ENCODE data around the gene RASD1.
"Not testable (repeated sequence)": the region's sequence is repeated elsewhere in the genome, so short reads cannot be mapped to it uniquely, and the experiment has no call there.

Gene RASD1

DNA sequence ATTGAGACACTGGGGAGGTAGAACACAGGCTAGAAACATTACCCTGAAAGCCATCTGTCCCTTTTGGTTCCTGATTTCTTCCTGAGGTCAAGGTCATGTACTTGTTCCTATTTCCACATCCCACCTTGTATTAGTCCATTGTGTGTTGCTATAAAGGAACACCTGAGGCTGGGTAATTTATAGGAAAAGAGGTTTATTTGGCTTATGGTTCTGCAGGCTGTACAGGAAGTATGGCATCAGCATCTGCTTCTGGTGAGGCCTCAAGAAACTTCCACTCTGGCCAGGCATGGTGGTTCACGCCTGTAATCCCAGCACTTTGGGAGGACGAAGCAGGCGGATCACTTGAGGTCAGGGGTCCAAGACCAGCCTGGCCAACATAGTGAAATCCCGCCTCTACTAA lies 26.8 kb downstream of the RASD1 start:
- DNase-seq (ENCODE audit: low read depth), result no peak

DNA sequence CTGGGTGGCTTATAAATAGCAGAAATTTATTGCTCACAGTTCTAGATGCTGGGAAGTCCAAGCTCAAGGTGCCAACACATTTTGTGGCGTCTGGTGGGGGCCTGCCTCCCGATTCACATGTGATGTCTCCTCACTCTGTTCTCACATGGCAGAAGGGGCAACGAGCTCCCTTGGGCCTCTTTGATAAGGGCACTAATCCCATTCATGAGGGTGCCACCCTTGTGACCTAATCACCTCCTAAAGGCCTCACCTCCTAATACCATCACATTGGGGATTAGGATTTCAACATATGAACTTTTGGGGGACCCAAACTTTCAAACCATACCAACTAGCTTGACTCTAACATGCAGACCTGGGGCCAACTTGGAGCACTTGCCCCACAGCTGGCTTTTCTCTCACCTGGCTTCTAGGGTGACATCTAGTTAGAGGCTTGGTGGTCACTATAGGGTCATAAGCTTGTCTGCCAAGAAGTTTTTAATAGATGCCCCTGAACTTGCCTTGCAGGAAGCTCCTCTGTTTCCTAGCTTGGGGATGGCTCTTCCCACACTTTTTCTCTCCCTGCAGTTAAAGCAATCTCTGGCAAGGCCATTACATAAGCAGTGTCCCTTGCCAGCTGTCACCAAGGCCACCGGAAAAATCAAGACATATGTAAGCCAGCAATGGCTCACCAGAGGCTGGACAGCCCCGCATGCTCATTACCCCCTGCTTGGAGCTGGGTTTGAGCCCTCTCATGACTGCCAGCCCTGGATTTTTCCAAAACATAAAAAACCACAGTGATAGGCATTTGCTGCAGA lies 27.8 kb downstream of the RASD1 start:
- no peak for DNase-seq (ENCODE audit: low read depth)

DNA sequence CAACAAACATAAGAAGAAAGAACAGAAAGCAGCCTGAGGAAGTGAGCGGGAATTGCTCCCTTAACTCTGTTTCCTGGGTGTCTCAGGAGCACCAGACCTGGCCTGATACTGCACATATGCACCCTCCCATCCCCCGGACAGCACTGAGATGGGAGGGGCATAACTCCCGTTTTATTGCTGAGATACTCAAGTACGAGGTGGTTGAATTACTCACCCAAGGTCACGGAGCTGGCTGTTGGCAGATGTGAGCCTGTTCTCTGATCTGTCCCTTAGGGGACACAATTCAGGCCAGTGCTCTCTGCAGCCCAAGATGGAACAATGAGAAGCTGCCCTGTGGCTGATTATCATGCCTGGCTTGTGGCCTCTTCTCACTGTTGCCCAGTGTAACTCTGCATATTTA lies 28.5 kb downstream of the RASD1 start:
- DNase-seq (ENCODE audit: low read depth), result no peak

DNA sequence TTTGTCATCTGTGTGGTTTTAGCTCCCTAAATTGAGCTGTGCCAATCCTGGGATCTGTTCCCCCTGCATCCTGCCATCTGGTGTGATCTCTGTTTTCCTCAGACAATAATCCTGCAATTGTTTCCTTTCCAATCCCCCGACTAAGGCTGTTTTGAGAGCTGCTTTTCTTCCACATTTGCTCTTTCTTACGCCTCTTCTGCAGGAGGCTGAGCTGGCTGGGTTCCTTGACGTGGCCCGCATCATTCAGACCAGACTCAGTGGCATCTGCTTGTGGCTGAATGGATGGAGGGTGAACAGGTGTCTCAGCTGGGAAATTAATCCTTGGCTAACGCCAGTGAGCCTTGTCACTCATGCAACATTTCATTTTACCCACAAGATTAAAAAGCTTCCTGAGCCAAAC lies 29.2 kb downstream of the RASD1 start:
- no peak for DNase-seq (ENCODE audit: low read depth)

DNA sequence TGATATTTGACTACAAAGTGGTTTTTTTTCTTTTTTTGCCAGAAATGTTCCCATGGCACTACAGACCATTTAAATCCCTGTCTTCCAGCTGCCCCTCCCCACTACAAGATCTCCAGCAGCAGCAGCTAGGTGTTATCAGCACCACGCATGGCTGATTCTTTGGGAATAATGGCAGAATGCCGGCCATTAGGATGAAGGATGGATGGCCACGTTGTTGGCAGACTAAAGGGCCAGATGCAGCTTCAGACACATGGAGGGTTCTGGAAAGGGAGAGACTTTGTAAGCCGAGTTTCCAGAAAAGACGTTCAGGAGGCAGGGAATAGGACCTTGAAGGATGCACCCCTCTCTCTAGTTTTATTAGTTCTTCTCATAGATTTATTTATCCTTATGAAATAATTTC lies 29.7 kb downstream of the RASD1 start:
- DNase-seq (ENCODE audit: low read depth), result no peak

DNA sequence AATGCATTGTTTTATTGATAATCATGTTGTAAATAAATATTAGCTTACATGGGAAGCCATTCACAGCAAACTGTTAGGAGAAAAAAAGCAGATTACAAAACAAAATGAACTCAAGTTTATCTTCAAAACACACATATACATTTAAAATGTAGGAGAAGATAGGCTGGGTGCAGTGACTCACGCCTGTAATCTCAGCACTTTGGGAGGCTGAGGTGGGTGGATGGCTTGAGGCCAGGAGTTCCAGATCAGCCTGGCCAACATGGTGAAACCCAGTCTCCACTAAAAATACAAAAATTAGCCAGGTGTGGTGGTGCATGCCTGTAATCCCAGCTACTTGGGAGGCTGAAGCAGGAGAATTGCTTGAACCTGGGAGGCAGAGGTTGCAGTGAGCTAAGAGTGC lies 30.3 kb downstream of the RASD1 start:
- not testable (repeated sequence) for DNase-seq (ENCODE audit: low read depth)

DNA sequence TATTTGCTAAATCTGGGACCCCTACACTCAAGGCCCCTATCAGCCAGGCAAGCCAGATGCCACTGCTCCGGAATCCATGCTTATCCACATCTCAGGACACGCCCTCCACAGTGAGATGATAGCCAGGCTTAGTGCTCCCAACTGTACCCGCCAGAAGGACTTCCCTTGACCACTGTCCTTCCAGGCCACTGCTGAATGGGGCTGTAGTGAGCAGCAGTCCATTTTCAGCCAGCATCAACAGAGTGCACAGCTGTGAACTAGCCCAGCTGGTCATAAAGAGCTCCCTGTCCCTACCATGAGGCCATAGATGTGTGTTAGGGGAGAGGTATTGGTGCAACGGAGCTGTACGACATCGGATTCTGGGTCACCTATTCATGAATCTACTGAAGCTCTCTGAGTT lies 32.4 kb downstream of the RASD1 start:
- DNase-seq (ENCODE audit: low read depth), result no peak

DNA sequence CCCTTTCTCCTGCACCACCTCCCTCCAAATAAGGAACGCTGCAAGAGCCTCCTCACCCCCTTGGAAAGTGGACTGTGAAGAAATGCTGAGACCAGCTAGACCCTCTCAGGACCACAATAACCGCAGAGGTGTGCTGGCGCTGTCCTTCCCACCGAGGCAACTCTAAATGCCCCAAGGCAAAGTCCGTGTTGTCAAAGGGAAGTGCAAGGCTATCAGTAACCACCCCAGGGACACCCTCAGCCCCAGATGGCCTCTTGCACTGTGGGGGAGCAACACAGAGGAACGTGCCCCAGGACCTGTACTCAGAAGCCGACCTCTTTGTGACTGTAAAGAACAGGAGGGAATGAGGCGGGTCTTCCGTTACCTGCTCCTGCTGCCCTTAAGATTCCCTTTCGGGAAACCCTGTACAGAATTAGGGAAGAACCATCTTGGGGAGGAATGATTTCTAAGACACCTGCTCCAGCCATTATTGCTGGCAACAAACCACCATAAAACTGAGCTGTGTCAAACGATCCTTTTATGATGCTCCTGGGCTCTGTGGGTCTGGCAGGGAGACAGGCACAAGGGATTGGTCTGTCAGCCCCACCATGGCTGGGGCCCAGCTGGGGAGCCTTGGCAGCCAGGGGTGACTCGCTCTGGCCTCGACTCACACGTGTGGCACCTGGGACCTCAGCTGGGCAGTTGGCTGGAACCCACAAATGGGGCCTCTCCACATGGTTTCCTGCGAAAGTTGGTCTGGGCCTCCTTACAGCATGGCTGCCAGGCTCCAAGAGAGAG lies 34.0 kb downstream of the RASD1 start:
- DNase-seq (ENCODE audit: low read depth), result no peak

DNA sequence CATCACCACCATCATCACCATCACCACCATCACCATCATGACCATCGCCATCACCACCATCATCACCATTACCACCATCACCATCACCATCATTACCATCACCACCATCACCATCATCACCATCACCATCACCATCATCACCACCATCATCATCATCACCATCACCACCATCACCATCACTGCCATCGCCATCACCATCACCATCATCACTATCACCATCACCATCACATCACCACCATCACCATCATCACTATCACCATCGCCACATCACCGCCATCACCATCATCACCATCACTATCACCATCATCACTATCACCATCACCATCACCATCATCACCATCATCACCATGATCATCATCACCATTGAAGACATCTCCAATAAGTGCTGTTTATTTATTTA lies 36.2 kb downstream of the RASD1 start:
- no peak for DNase-seq (ENCODE audit: low read depth)

DNA sequence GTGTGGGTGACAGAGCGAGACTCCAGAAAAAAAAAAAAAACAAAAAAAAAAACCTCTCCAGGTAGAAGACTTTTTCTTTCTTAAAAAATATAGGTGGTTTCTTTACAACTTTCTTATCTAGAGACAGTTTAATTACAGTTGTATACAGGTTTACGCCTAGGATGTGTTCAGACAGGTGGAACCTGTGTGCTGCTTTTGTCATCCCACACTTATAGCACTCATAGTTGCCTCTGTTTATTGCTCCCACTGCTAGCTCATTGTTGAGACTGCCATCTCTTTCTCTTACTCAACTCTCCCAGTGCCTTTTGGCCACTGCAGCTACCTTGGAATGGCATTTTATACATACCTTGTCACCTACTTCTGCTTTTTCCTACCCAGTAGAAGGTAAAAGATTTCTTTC lies 38.5 kb downstream of the RASD1 start:
- DNase-seq (ENCODE audit: low read depth), result no peak

DNA sequence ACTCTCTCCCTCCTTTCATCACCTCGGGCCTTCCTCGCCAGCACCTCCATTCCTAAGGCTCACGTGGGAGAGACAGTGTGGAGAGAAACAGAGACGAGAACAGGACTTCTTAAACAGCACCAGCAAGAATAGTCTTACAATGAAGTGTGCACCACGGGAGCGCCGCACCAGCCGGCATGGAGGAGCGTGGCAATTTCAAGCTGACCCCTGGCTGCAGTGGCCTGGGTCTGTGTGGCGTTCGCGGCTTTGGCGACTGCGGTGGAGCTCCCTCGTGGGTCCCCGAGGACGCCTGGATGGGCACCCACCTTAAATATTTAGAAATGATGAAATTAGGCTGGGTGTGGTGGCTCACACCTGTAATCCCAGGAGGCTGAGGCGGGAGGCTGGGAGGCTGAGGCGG lies 39.9 kb downstream of the RASD1 start:
- DNase-seq (ENCODE audit: low read depth), result no peak

DNA sequence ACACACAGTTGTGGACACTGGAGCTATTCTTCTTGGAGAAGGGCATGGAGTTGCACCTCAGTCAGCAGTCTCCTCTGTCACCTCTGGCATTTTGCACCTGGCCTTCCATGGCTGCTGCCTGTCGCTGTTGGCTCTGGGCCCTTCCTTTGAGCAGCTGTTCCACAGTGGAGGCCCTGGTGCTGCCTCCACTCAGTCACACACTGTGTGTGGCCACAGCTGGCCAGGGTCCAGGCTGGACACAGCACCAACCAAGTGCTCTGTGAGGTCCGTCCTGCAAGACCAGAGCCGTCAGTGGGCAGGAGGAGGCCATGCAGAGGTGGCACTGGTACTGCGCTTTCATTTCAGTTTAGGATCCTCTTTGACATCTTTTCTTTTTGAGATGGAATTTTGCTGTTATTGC lies 41.0 kb downstream of the RASD1 start:
- no peak for DNase-seq (ENCODE audit: low read depth)

DNA sequence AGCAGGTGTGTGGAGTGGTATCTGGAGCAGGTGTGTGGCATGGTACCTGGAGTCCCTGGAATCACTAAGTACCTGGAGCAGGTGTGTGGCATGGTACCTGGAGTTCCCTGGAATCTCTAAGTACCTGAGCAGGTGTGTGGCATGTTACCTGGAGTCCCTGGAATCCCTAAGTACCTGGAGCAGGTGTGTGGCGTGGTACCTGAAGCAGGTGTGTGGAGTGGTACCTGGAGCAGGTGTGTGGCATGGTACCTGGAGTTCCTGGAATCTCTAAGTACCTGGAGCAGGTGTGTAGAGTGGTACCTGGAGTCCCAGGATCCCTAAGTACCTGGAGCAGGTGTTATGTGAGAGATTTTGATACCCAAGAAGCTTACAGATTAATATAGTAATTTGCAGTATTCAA lies 41.5 kb downstream of the RASD1 start:
- not testable (repeated sequence) for DNase-seq (ENCODE audit: low read depth)

DNA sequence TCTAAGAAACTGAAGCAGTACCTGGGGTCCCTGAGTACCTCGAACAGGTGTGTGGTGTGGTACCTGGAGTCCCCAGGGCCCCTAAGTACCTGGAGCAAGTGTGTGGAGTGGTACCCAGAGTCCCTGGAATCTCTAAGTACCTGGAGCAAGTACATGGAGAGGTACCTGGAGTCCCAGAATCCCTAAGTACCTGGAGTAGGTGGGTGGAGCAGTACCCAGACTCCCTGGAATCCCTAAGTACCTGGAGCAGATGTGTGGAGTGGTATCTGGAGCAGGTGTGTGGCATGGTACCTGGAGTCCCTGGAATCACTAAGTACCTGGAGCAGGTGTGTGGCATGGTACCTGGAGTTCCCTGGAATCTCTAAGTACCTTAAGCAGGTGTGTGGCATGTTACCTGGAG lies 41.9 kb downstream of the RASD1 start:
- no peak for DNase-seq (ENCODE audit: low read depth)

DNA sequence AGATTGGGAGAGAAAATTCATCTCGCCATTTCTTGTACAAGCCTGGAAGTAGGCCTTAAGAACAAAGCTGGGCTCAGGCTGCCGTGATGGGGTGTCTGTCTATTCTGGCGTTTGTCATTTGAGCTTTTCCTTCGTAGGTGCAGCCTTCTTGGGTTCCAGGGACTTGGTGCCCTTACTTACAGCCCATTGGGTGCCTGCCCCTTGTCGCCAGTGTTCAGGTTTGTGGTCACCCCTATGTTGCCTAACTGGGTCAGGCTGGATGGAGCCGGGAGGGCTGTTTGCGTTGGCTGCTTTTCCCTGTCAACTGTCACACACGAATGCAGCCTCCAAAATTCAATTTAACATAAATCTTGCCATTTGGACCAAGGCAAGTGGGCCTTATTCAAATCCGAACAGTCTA lies 43.1 kb downstream of the RASD1 start:
- no peak for DNase-seq (ENCODE audit: low read depth)

DNA sequence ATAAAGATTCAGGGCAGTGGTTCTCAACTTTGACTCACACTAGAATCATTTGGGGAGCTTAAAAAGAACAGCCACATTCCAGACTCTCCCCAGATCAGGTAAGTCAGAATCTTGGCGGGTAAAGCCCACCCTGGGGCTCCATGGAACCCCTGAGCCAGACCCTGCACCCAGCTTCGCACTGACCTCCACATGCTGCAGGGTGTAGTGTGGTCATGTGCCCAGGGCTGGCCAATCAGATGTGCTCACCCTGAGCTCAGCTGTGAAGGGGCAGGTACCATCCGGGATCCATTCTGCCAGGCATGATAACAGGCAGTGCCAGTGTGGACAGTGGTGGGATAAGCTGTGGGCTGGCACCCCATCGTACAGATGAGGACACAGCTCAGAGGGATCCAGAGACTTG lies 47.5 kb downstream of the RASD1 start:
- no peak for DNase-seq (ENCODE audit: low read depth)

DNA sequence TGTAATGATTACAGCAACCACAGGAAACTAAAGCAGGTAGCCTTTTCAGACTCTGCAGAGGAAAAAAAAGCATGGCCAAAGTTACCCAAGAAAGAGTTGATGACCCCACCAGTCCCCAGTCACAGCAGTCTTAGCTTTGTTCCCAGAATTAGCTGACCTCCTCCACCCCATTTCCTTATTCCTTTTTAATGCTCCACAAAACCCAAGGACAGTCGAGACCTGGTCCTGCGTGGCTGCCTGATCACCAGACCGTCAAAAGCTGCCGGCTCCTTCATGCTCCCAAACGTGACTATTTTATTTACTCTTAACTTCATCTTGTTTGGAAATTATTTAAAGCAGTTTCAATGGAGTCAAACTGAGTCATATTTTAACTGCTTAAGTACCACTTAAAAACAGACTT lies 48.1 kb downstream of the RASD1 start:
- DNase-seq (ENCODE audit: low read depth), result no peak

DNA sequence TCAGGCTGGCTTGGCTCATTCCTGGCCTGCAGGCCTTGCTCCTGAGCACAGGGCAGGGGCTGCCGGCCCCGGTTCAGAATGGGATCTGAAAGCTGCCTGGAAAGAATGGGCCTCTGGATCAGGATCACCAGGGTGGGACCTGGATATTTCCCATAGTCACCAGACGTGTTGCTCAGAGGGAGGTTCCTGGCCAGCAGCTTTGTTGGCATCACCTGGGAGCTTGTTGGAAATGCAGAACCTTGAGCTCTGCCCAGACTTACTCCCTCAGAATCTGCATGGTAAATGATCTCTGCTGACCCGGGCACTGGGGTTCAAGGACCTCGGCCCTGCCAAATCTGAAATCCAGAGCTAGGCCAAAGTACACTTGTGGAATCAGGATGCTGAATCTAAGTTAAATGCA lies 48.9 kb downstream of the RASD1 start:
- DNase-seq (ENCODE audit: low read depth), result no peak

DNA sequence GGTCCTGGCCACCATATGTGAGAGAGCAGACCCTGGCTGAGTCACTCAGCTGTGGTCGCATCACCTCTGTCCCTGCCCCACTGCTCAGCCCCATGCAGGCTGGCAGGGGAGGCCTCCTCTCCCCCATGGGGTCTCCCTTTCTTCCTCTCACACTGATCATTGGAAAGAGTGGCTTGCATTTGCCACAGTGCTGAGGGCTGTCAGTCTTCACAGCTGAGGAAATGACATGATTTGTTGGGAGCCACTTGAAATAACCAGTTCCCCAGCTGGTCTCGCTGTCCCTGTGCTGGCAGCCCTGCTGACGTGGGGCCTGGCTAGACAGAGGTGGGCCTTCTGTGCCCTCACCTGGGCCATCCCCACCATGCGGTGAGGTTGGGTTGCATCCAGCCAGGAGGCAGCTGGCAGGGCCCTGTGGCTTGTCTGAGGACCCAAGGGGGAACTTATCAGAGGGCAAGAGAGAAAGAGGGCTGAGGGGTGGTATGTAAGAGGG lies 49.5 kb downstream of the RASD1 start:
- DNase-seq (ENCODE audit: low read depth), result no peak

DNA sequence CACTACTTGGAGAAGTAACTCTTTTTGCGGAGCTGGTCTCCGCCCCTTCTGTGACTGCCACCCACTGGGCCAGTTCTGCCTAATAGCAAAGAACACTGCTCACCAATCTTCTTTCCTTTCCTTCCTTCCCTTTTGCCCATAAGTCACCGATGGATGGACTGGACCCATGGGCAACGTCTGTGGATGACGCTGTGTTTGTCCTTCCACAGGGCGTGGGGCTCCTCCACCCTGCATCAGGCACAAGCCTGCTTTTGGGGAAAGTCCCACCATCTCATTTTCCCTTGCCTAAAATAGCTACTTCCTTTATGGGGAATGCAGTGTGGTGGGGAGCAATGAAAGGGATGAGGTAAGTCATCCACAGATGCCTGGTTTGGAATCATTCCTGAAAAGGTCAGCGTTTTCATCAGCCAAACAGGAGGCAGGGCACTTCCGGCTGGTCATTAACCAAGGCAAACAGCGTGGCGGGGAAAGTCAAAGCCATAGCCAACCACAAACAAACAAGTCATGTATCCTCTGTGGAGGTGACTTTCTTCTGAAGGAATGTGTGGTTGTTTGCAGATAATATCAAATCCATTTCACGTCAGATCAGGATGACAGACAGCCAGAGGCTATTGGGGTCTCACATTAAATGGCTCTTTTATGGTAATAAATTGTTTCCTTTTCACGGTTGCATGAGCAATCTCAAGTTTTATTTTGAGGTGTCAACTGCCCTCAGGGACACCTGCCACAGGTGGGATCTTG lies 50.1 kb downstream of the RASD1 start:
- DNase-seq (ENCODE audit: low read depth), result no peak

DNA sequence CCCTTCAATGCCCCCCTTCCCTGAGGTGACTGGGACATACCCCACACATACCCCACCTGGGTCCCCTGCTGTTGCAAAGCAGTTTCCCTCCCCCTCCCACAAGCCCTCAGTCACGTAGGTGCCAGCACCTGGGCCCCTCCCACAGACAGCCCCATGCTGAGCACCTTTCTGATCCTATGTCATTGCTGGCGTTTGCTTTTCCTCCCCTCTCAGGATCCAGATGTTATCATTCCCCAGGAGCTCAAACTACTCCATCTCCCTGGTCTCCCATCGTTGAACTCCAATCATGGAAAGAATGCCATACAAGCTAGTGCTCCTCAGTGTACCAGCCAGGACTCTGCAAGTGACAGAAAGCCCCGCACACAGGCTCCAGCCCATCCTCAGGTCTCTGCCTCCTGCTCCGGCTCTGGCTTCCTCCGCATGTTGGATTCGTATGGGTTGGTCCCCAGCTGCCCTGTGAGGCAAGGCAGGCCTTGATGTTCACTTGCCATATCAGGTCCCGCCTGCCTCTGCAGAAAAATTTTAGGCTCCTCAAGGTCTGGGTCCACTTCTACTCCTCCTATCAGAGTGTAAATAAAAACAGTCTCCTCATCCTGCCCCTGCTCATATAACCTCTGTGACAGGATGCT lies 50.8 kb downstream of the RASD1 start:
- DNase-seq (ENCODE audit: low read depth), result no peak

All from stimulated activated CD4-positive, alpha-beta T cell treated with anti-CD3 and anti-CD28 coated beads, Interleukin-2, amount 100 ng/mL, for 4 hours (primary cell).